ELF-1 (cell line): Measurements from ENCODE around the gene DUSP9.

Experiments used
- DNase-seq: peaks from one replicate; pipeline ENCODE4 v3.0.0-alpha.2; 2016; ENCODE audit warnings: low read depth, low spot score

The DUSP9 gene

GRCh38 chrX:153621949-153622598 lies 24.9 kb upstream of the DUSP9 start:
- DNase-seq, result no peak

- DNase-seq, result no peak
Measured at GRCh38 chrX:153622661-153623309, 24.2 kb upstream of the DUSP9 start.

DNA sequence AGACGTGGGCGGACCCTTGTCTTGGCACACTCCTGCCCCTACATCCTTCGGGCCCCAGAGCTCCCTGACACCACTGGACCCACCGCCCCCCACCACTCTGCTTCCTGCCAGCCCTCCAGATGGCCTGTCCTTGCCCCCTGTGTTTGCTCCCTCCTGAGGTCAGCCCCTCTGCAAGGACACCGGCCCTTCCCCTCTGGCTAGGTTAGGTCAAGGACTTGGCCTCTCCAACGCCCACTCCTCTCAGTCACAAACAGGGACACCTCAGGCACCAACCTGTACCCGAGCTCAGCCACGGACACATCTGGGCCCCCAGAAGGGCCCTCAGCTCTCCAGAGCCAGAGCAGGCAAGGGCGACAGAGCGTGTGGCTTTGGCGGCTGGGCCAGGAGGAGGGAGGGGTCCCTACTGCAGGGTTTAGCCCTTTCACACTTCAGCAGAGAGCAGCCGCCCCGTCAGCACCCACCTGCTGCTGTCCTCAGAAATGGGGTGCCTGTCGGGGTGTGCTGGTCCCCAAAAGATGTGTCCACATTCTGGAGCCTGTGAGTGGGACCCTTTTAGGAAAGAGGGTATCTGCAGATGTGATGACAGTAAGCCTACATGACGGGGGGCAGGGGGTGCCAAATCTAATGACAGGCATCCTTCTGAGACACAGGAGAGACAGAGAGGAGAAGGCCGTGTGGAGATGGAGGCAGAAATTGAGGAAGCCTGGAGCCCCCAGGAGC lies 23.5 kb upstream of the DUSP9 start:
- no peak for DNase-seq

DNA sequence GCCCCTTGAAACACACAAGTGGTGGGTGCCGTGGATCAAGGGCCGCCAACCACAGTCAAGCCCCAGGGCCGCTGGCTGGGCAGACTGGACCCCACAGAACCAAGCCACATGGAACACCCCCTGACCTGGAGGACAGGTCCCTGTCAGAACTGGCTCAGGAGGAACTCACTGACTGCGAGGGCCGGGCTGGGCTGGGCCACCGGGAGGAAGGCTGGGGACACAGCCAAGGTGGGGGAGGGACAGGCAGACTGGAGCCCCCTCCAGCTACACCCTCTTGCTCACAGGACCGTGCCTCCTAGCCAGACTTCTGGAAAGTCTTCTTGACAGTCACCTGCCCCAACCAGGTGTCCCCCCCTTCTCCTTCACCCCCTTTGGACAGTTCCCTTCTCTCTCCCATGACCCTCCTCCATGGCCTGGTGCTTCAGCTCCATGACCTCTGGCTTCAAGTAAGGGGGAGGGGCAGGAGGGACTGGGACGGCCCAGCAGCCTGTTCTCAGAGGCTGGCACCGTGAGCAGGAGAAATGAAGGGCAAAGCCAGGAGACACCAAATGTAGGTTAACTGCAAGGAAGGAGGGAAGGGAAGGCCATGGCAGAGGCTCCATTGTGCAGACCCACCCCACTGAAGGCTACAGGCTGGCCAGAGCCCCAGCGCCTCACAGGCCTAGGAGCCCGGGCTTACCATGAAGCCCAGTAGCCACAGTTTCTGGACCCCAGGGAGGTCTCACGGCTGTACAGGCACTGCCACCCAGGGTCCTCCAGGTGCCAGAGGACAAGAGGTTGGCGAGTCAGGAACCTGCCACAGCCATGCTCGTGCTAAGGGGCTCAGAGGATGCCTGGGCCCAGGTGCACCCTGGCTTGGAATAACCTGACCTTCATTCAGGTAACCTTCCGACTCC lies 22.6 kb upstream of the DUSP9 start:
- no peak for DNase-seq

DNA sequence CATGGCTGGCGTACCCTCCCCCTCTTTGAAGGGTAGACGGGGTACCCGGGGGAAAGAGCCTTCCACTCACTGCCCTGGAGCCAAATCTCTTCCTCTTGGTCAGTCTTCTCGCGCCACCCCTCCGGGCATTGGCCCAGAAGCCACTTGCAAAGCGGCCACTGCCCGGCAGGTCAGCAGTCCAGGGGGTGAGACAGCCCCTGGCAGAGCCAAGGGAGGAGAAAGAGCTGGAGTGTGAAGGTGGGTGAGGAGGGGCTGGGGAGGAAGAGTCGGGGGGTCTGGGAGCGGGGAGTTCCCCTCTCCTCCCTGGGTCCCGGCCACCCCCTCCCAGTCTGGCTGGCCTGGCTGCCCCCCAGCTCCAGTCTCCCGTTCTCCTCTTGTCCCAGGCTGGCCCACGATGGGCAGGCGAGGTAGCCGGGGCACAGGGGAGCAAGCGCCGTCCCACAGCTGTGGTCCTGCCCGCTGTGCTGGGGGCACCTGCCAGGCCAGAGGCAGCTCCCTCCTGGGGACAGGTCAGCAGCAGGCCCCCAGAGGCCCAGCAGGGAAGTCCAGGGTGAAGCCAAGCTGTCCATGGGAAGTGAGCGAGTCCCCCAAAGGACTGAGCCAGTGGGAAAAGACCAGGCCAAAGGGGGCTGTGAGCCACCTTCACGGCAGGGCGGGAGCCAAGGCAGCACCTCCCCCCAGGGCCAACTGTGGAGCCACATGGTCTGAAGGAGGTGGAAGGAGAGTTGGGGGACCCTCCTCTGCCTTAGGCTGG lies 21.6 kb upstream of the DUSP9 start:
- DNase-seq, result no peak

GRCh38 chrX:153626025-153626633 lies 20.9 kb upstream of the DUSP9 start:
- DNase-seq, result no peak

DNA sequence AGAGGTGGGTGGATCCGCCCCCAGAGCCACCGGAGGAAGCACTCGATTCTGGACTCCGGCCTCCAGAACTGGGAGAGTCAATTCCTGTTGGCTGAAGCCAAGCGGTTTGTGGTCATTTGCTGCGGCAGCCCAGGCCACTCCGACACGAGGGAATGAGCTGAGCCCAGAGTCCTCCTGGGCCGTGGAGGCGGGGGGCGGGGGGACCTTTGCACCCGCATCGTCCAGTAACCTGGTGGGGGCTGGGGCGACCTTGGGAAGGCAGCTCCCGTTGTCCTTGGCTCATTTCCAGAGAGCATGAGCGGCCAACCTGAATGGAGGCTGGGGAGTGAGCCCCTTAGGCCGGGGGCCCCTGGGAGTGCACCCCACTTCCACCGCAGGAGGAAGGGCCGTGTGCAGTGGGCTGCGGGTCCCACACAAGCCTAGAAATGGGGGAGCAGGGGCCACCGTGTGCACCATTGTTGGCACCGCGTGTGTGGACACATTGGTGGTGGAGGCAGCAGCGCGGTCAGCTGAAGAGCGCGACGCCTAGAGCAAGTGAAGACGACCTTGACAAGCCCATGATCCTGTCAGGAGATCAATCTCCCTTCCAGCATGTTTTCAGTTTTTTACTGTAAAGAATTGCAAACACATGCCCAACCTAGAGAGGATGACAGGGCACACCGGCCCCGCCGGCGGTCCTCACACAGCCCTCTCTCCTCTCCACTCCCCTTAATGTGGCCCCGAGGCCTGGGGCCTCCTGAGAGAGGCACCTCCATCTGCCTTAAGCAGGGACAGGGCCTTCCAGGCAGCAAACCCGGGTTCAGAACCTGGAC lies 19.9 kb upstream of the DUSP9 start:
- no peak for DNase-seq

DNA sequence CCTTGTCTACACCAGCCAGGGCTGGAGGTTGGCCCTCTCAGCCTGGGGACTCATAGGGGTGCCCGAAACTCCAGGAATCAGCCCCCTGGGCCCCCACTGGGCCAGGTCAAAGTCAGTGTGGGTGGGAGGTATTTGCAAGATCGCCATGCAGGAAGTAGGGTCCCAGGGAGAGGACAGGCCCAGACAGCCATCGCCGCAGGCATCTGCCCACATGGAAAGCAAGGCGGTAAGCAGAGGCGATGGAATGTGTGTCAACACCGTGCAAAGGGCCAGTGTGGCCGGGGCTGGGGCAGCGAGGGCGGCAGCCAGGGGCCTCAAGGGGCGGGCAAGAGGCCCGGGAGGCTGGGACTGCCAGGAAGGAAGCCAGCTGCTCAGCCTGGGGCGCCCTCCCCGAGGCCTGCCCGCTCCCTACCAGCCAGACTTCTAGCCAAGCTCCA lies 19.3 kb upstream of the DUSP9 start:
- DNase-seq, result peak; percentile 40

DNA sequence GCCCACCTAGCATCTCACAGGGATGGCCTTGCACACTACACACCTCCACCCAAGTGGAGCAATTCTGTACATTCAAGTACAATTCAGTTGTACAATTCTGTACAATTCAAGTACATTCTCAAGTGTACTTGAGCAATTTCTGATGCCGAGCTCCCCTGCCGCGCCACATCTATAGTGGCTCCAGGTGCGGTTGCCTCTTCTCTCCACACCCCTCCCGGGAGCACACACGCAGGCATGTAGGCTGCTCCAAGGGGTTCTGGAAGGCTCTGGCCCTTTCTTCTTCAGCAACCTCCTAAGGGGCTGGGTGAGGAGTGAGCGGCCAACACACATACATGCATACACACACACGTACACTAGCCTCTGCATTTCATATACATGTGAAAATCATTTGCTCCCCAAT lies 18.9 kb upstream of the DUSP9 start:
- no peak for DNase-seq

DNA sequence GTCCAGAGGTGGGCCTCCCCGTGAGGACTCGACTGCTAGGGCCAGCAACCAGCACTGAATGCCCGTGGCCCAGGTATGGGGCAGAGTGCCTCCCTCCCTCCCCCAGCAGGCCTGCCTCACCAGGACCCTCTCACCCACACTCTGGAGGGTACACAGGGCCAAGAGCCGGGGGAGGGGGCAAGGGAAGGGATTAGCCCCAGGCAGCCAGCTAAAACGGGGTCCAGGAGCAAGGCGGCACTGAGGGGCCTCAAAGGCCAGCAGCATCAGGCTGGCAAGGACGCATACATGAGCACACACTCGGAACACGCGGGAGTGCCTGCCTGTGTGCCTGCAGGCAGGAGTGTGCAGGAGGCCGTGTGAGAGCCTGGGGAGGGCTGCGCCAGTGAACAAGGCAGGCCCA lies 18.3 kb upstream of the DUSP9 start:
- DNase-seq, result no peak

GRCh38 chrX:153631346-153631745 lies 15.7 kb upstream of the DUSP9 start:
- DNase-seq, result no peak

DNA sequence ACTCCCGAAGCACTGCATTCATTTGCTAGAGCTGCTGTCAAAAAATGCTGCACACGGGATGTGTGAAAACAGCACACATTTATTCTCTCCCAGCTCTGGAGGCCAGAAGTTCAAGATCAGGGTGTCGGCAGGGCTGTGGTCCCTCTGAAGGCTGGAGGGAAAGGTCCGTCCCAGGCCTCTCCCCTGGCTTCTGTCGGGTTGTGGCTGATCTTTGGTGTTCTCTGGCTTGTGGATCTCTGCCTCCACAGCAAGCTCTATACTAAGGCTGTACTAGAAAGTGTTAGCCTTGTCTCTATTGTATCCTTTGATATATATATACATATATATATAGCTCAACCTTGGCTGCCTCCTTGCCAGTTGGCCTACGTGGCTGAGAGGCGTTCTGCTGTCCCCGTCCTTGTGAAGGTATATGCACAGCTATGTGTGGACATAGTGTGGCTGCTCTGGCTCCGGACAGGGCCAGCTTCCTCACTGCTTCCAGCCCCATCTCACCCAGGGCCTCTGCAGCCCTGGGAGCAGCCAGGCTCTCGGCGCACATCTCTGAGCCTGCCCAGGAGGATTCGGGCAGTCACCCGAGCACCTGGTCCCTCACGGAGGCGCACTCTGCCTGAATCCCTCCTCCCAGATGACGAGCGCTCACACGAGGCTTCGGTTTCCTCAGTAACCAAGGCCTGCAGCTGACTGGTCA lies 15.0 kb upstream of the DUSP9 start:
- no peak for DNase-seq

DNA sequence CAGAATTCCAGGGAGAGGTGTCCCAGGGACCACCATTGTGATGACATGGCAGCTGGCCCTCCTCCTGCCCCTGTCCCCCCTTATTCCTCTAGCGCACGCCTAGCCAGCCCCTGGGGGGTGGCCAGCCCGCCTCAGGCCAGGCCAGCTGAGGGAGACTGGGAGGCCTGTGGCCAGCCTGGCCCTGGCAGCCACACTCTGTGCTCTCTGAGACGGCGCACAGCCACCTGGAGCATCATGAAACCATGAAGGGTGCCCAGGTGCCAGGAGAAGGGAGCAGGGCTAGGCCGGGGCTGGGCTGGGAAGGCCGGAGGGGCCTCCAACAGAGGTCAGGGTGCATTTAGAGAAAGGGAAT lies 14.4 kb upstream of the DUSP9 start:
- DNase-seq, result no peak

DNA sequence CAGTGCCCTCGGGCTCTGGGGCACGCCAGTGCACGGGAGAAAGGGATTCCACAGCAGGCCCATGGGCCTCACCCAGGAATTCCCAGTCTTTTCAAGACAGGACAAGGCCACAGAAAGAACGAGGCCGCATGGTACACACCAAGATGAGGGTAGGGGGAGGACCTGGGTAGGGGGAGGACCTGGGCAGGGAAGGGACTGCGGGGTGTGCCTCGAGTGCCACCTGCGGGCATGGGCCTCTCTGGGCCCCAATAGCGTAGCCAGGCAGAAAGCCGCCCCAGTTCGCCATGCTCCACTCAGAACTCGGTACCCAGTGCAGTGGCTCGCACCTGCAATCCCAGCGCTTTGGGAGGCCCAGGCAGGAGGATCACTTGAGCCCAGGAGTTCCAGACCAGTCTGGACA lies 14.0 kb upstream of the DUSP9 start:
- no peak for DNase-seq

DNA sequence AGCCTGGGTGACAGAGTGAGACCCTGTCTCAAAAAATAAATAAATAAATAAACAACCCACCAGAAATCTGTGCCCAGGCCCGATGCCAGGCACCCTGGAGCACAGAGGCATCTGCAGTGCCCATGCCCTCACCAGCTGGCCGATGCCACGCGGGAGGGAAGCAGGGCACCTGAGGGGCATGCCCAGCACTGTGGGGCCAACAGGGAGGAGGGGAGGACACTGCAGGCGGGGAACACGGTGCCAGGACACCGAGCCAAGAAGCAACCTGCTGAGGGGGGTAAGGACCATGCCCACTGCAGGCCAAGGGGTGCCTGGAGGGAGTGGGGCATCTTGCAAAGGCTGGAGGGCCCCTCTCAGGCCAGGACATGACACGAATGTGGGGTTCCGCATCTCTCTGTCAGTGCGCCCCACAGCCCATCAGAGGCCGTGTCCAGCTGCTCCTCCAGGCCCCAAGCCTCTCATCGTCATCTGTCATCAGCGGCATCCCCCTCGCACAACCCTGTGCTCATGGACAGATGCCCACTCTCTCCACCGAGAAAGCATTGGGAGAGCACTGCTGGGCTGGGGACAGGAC lies 13.3 kb upstream of the DUSP9 start:
- DNase-seq, result no peak

- DNase-seq, result no peak
Measured at GRCh38 chrX:153634236-153634635, 12.8 kb upstream of the DUSP9 start.

DNA sequence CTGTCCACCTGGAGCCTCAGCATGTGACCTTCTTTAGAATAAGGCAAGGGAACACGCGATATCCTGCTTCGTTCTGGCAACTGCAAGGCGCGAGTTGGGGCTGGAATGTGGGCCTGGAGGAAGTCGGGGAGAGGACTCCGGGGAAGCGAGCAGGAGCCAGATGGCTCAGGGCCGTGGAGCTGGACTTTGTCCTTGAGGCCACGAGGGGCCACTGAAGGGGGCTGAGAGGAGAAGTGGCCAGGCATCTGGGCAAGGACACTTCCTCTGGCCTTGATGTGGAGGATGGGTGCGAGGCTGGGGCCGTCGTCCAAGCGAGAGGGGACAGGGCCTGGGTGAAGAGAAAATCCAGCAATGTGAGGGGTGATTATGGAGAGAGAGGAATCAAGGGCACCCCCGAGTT lies 12.2 kb upstream of the DUSP9 start:
- DNase-seq, result no peak

- no peak for DNase-seq
Measured at GRCh38 chrX:153635388-153635787, 11.6 kb upstream of the DUSP9 start.
